H1 (cell line): ENCODE measurements around the gene NFIA. TPM values are rescaled to one million over a fixed set of nuclear protein-coding genes. Genes with fewer than 3 reads are reported as not detected.

Experiments used
- CHD1 ChIP-seq: IDR thresholded peaks from 2 replicates; pipeline ENCODE4 v1.6.1; 2012; ENCODE audit warnings: low read depth, low read length, improper control_type of control experiment
- CHD7 ChIP-seq: fragments of 300-600 bp; sonication (generic); IDR thresholded peaks from 2 replicates; pipeline ENCODE4 v1.7.1; 2012; ENCODE audit warnings: low read length, moderate library complexity, mild to moderate bottlenecking, inconsistent platforms; ENCODE audit not compliant: insufficient replicate concordance
- CTBP2 ChIP-seq: IDR thresholded peaks from 2 replicates; pipeline ENCODE4 v1.7.0; 2011; ENCODE audit warnings: borderline replicate concordance, mild to moderate bottlenecking, moderate library complexity, mixed read lengths, low read length; ENCODE audit not compliant: insufficient read depth, insufficient read length
- FOSL1 ChIP-seq: IDR thresholded peaks from 2 replicates; pipeline ENCODE4 v1.6.1; 2011; ENCODE audit warnings: mild to moderate bottlenecking, low read depth, low read length, moderate library complexity; ENCODE audit not compliant: insufficient read depth
- JUND ChIP-seq: IDR thresholded peaks from 2 replicates; pipeline ENCODE4 v1.6.1; 2011; ENCODE audit warnings: mild to moderate bottlenecking, improper control_type of control experiment, low read length
- KDM1A ChIP-seq: fragments of 200-600, 300-600 bp; sonication (generic); IDR thresholded peaks from 2 replicates; pipeline ENCODE4 v1.7.1; 2016; ENCODE audit warnings: mild to moderate bottlenecking, low read length, borderline replicate concordance
- POU5F1 ChIP-seq: IDR thresholded peaks from 2 replicates; pipeline ENCODE4 v1.6.1; 2011; ENCODE audit warnings: low read depth, mild to moderate bottlenecking, low read length, moderate library complexity
- RFX5 ChIP-seq: IDR thresholded peaks from 2 replicates; pipeline ENCODE4 v1.6.1; 2011; ENCODE audit warnings: low read depth, low read length, improper control_type of control experiment, borderline replicate concordance
- RNF2 ChIP-seq: fragments of 200-900, 300-1000 bp; sonication (generic); IDR thresholded peaks from 2 replicates; pipeline ENCODE4 v1.7.1; 2016; ENCODE audit warnings: borderline replicate concordance, low read depth, mild to moderate bottlenecking, antibody characterized with exemption, low read length; ENCODE audit not compliant: poor library complexity, severe bottlenecking; ENCODE audit errors: missing control alignments
- SP1 ChIP-seq: IDR thresholded peaks from 2 replicates; pipeline ENCODE4 v1.6.1; 2011; ENCODE audit warnings: low read depth, low read length
- SP4 ChIP-seq: IDR thresholded peaks from 2 replicates; pipeline ENCODE4 v1.6.1; 2012; ENCODE audit warnings: low read length, inconsistent platforms
- TEAD4 ChIP-seq: IDR thresholded peaks from 2 replicates; pipeline ENCODE4 v1.6.1; 2012; ENCODE audit warnings: low read depth, low read length, inconsistent platforms, mixed read lengths
- polyA plus RNA-seq, 7 experiments: library from polyadenylated mRNA; depleted of rRNA in 3 of 7; stranded (reverse) in 5 of 7; unstranded in 2 of 7; fragments of >200 nt in 5 of 7; fragments of 200-250 nt in 2 of 7; gene quantifications; 1 replicate in 5 of 7; 2 replicates in 1 of 7; 4 replicates in 1 of 7; pipeline versions ENCODE4 v1.2.1 to v1.2.3, GENCODE V29; 2011 to 2013; ENCODE audit warnings: missing spikeins in 2 of 7, mixed read lengths in 2 of 7
- total RNA-seq: library from RNA; stranded (reverse); fragmentation: NEBNext Ultra II Directional; extraction: Animal tissue kit (Norgen Biotek cat#: 25700); gene quantifications from 2 replicates; pipeline ENCODE4 v1.2.1, GENCODE V29; 2021

The NFIA gene
- total and polyA plus RNA-seq, 2 of the 8 experiments (the other 6 are each of a cell fraction or from before 2014, with no cell fraction given) = 1.8 to 2.3 TPM

GRCh38 chr1:61053226-61053711 lies 29.1 kb upstream of the NFIA start (continued):
- TF ChIP-seq CHD7 (no peak), RNF2 (peak; percentile 80), TEAD4 (no peak), JUND (no peak), SP4 (no peak), POU5F1 (no peak), CTBP2 (no peak), RFX5 (no peak), SP1 (no peak), FOSL1 (no peak), CHD1 (no peak), KDM1A (no peak)
